ENCODE measurements around the gene OR10J4.
"Not testable (repeated sequence)": the region's sequence is repeated elsewhere in the genome, so short reads cannot be mapped to it uniquely, and the experiment has no call there.

Gene OR10J4

GRCh38 chr1:159442428-159442827 is 10.4 kb downstream of the OR10J4 start:
- Histone ChIP-seq H3K9me3 (no peaks in the 10 kb centered on the region), H3K36me3 (no peaks in the 10 kb centered on the region), H3K27me3 (no peaks in the 10 kb centered on the region), H3K4me3 (no peak overlapping the region), H3K4me1 (no peaks in the 10 kb centered on the region), H3K27ac (no peak overlapping the region)
- DNase-seq, result no peak
- TF ChIP-seq, protein P1, sequence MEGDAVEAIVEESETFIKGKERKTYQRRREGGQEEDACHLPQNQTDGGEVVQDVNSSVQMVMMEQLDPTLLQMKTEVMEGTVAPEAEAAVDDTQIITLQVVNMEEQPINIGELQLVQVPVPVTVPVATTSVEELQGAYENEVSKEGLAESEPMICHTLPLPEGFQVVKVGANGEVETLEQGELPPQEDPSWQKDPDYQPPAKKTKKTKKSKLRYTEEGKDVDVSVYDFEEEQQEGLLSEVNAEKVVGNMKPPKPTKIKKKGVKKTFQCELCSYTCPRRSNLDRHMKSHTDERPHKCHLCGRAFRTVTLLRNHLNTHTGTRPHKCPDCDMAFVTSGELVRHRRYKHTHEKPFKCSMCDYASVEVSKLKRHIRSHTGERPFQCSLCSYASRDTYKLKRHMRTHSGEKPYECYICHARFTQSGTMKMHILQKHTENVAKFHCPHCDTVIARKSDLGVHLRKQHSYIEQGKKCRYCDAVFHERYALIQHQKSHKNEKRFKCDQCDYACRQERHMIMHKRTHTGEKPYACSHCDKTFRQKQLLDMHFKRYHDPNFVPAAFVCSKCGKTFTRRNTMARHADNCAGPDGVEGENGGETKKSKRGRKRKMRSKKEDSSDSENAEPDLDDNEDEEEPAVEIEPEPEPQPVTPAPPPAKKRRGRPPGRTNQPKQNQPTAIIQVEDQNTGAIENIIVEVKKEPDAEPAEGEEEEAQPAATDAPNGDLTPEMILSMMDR (IDR thresholded peaks at IDR 0.05), result no peak
- intact Hi-C loops (cut with DNase I; ENCODE audit: low total_unique reads), result no loop called here

DNA sequence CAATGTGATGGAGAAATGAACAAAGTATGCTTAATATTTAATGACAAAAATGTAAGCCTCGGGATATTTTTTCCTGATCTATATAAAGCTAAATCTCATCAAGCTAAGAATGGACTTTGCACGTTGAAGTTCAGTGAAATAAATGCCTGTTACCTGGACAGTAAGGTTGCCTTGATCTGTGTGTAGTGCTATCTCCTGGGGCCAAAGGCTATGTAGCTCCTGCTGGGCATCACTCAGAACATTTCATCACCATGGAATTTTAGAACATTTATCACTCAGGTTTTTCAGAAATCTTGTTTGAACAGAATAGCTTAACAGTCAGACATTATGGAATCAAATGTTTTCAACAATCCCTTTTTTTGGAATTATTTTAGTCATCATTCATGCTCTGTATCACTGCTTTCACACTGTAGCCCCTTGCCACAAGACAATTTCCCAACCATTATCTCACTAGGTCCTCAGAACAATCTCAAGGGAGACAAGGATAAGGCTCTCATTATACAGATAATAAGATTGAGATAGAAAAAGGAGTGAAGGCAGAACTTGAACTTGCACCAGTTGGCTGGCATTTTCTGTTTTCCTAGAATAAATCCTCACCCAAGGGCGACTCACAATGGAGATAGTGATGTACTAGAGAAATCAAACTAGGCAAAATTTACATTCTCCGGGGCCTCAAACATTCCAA is 11.2 kb downstream of the OR10J4 start:
- intact Hi-C loops (cut with DNase I; ENCODE audit: low total_unique reads), result no loop called here
- no peak overlapping the region for H3K27ac ChIP-seq
- H3K9me3 ChIP-seq, result no peaks in the 10 kb centered on the region
- TF ChIP-seq, protein P1 (IDR thresholded peaks at IDR 0.05), result no peak
- H3K36me3 ChIP-seq, result no peaks in the 10 kb centered on the region
- no peaks in the 10 kb centered on the region for H3K4me1 ChIP-seq
- DNase-seq, result no peak
- no peaks in the 10 kb centered on the region for H3K27me3 ChIP-seq
- no peak overlapping the region for H3K4me3 ChIP-seq

DNA sequence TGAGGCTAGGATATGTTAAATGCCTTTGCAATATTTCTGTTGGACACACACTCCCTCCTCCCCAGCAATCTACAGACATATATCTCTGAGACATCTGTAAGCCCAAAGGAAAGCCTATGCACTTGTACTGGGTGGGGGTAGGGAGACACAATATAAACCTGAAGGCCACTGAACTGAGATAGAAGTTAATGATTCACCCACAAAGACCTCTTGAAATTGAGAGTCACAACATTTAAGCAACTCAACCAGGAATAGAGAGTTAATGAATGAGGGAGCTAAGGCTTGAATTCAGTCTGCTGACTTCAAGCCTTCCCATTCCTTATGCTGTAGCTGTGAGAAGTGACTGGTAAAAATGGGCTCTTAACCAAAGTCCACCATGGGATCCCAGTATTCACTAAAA is 12.5 kb downstream of the OR10J4 start:
- Histone ChIP-seq H3K4me3 (no peak overlapping the region), H3K27ac (no peak overlapping the region), H3K27me3 (no peaks in the 10 kb centered on the region), H3K36me3 (no peaks in the 10 kb centered on the region), H3K9me3 (no peaks in the 10 kb centered on the region), H3K4me1 (no peaks in the 10 kb centered on the region)
- TF ChIP-seq, protein P1 (IDR thresholded peaks at IDR 0.05), result no peak
- DNase-seq, result no peak
- intact Hi-C loops (cut with DNase I; ENCODE audit: low total_unique reads), result no loop called here

- Histone ChIP-seq H3K9me3 (no peaks in the 10 kb centered on the region), H3K27ac (no peak overlapping the region), H3K36me3 (no peaks in the 10 kb centered on the region), H3K4me3 (no peak overlapping the region), H3K27me3 (no peaks in the 10 kb centered on the region), H3K4me1 (no peaks in the 10 kb centered on the region)
- DNase-seq, result no peak
- TF ChIP-seq, protein P1 (IDR thresholded peaks at IDR 0.05), result no peak
- intact Hi-C loops (cut with DNase I; ENCODE audit: low total_unique reads), result no loop called here
Measured at GRCh38 chr1:159448181-159448580, 16.2 kb downstream of the OR10J4 start.

- H3K27me3 ChIP-seq, H3K4me3 ChIP-seq: not testable (repeated sequence)
Measured at GRCh38 chr1:159449605-159450004, 17.6 kb downstream of the OR10J4 start.

GRCh38 chr1:159459551-159459950 is 27.5 kb downstream of the OR10J4 start:
- no peak overlapping the region for H3K27ac ChIP-seq
- H3K4me3 ChIP-seq, result no peak overlapping the region
- TF ChIP-seq, protein P1 (IDR thresholded peaks at IDR 0.05), result no peak
- no peaks in the 10 kb centered on the region for H3K36me3 ChIP-seq
- no peaks in the 10 kb centered on the region for H3K27me3 ChIP-seq
- DNase-seq, result no peak
- no peaks in the 10 kb centered on the region for H3K4me1 ChIP-seq
- intact Hi-C loops (cut with DNase I; ENCODE audit: low total_unique reads), result no loop called here
- H3K9me3 ChIP-seq, result peaks cover 0 to 13% (median 3%) of the 10 kb centered on the region in 3 donors

More at GRCh38 chr1:159449605-159450004, 17.6 kb downstream of the OR10J4 start:
- H3K27ac ChIP-seq; DNase-seq; H3K4me1 ChIP-seq; intact Hi-C loops (cut with DNase I; ENCODE audit: low total_unique reads); H3K9me3 ChIP-seq; H3K36me3 ChIP-seq: not testable (repeated sequence)
